SK-N-SH treated with all-trans-retinoic acid at 6 μM for 48 hours (cell line): ENCODE data around the gene GALNT13.

Source experiments
- ATAC-seq: fragments of 200-7000 bp; cut with Tn5 transposase; 3 replicates; pipeline ENCODE4 v1.9.1; 2020; ENCODE audit warnings: mild to moderate bottlenecking, moderate library complexity
- ARNTL ChIP-seq: fragments of 450-650 bp; formaldehyde crosslinking; IDR thresholded peaks from 2 replicates; pipeline ENCODE4 v1.5.0; 2020; ENCODE audit warnings: low read depth, mild to moderate bottlenecking, moderate library complexity, borderline replicate concordance
- CSDC2 ChIP-seq: fragments of 250-450 bp; sonication (Bioruptor Pico); IDR thresholded peaks from 2 replicates; pipeline ENCODE4 v1.5.0; 2020; ENCODE audit warnings: mild to moderate bottlenecking, moderate library complexity
- ESRRG ChIP-seq: fragments of 250-450 bp; sonication (Bioruptor Pico); IDR thresholded peaks from 2 replicates; pipeline ENCODE4 v1.6.1; 2021; ENCODE audit warnings: mild to moderate bottlenecking
- GLIS3 ChIP-seq: fragments of 250-450 bp; sonication (Bioruptor Pico); IDR thresholded peaks from 2 replicates; pipeline ENCODE4 v1.5.0; 2020; ENCODE audit warnings: mild to moderate bottlenecking, moderate library complexity
- ISL1 ChIP-seq: fragments of 250-450 bp; sonication (Bioruptor Pico); IDR thresholded peaks from 2 replicates; pipeline ENCODE4 v2.1.2; 2022; ENCODE audit warnings: mild to moderate bottlenecking, moderate library complexity
- OSR1 ChIP-seq: fragments of 250-450 bp; sonication (Bioruptor Pico); IDR thresholded peaks from 2 replicates; pipeline ENCODE4 v1.8.0; 2022; ENCODE audit warnings: moderate library complexity, mild to moderate bottlenecking, inconsistent platforms
- PPARA ChIP-seq: fragments of 250-450 bp; sonication (Bioruptor Pico); IDR thresholded peaks from 2 replicates; pipeline ENCODE4 v1.5.0; 2020; ENCODE audit warnings: mild to moderate bottlenecking, borderline replicate concordance
- RARB ChIP-seq: fragments of 250-450 bp; sonication (Bioruptor Pico); IDR thresholded peaks from 2 replicates; pipeline ENCODE4 v1.8.0; 2021; ENCODE audit warnings: mild to moderate bottlenecking, moderate library complexity
- TCF4 ChIP-seq: fragments of 250-450 bp; sonication (Bioruptor Pico); IDR thresholded peaks from 2 replicates; pipeline ENCODE4 v1.8.0; 2021; ENCODE audit warnings: mild to moderate bottlenecking, moderate library complexity, borderline replicate concordance
- TOX ChIP-seq: fragments of 250-450 bp; sonication (Bioruptor Pico); IDR thresholded peaks from 2 replicates; pipeline ENCODE4 v1.8.0; 2021; ENCODE audit warnings: mild to moderate bottlenecking, moderate library complexity, borderline replicate concordance
- ZC3H10 ChIP-seq: fragments of 250-450 bp; sonication (Bioruptor Pico); IDR thresholded peaks from 2 replicates; pipeline ENCODE4 v1.5.1; 2021; ENCODE audit warnings: mild to moderate bottlenecking, moderate library complexity
- ZFP3 ChIP-seq: fragments of 250-450 bp; sonication (Bioruptor Pico); IDR thresholded peaks from 2 replicates; pipeline ENCODE4 v1.5.0; 2020; ENCODE audit warnings: mild to moderate bottlenecking, moderate library complexity
- ZFP30 ChIP-seq: fragments of 450-650 bp; formaldehyde crosslinking; IDR thresholded peaks from 2 replicates; pipeline ENCODE4 v1.5.0; 2022; ENCODE audit warnings: mild to moderate bottlenecking, moderate library complexity
- ZNF565 ChIP-seq: fragments of 450-650 bp; formaldehyde crosslinking; conservative IDR thresholded peaks from 2 replicates; pipeline ENCODE4 v1.5.0; 2020; ENCODE audit warnings: low read depth, mild to moderate bottlenecking, moderate library complexity
- ZNF70 ChIP-seq: fragments of 450-650 bp; formaldehyde crosslinking; IDR thresholded peaks from 2 replicates; pipeline ENCODE4 v1.5.0; 2020; ENCODE audit warnings: mild to moderate bottlenecking, moderate library complexity
- ZNF8 ChIP-seq: fragments of 450-650 bp; formaldehyde crosslinking; IDR thresholded peaks from 2 replicates; pipeline ENCODE4 v1.5.0; 2020; ENCODE audit warnings: mild to moderate bottlenecking, moderate library complexity
- TF ChIP-seq, protein P1 (sequence below): fragments of 250-450 bp; sonication (Bioruptor Pico); IDR thresholded peaks from 2 replicates; pipeline ENCODE4 v1.5.0; 2020; ENCODE audit warnings: mild to moderate bottlenecking, moderate library complexity
- TF ChIP-seq, protein P2 (sequence below): fragments of 250-450 bp; sonication (Bioruptor Pico); IDR thresholded peaks from 2 replicates; pipeline ENCODE4 v1.8.0; 2021; ENCODE audit warnings: low read depth, mild to moderate bottlenecking, moderate library complexity, borderline replicate concordance
- TF ChIP-seq, protein P3 (sequence below): fragments of 250-450 bp; sonication (Bioruptor Pico); IDR thresholded peaks from 2 replicates; pipeline ENCODE4 v1.5.1; 2021; ENCODE audit warnings: mild to moderate bottlenecking, moderate library complexity
- TF ChIP-seq, protein P4 (sequence below): fragments of 250-450 bp; sonication (Bioruptor Pico); IDR thresholded peaks from 2 replicates; pipeline ENCODE4 v1.5.1; 2020; ENCODE audit warnings: low read depth, mild to moderate bottlenecking, moderate library complexity
- TF ChIP-seq, protein P5 (sequence below): fragments of 250-450 bp; sonication (Bioruptor Pico); IDR thresholded peaks from 2 replicates; pipeline ENCODE4 v1.8.0; 2020; ENCODE audit warnings: mild to moderate bottlenecking, moderate library complexity, borderline replicate concordance

The GALNT13 gene

DNA sequence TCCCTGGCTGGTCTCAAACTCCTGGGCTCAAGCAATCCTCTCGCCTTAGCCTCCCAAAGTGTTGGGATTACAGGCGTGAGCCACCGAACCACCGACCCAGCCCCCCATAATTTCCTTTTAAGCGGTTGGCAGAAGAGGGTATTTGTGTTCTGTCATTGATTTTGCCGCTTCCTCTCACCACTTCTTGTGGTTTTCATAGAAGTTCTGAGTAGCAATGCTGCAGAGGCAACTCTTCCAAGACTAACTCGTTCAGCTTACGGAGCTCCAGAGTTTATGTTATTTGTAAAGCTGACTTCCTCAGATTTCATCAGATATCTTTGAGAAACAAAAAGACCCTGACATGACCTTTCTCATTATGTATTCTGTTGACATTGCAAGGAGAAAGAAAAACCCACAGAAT, 565.4 kb downstream of the GALNT13 start:
- TF ChIP-seq PPARA (CRISPR knock-in tag), result no peak
- no peak for TF ChIP-seq ZNF8 (CRISPR knock-in tag)
- TF ChIP-seq, protein P1, sequence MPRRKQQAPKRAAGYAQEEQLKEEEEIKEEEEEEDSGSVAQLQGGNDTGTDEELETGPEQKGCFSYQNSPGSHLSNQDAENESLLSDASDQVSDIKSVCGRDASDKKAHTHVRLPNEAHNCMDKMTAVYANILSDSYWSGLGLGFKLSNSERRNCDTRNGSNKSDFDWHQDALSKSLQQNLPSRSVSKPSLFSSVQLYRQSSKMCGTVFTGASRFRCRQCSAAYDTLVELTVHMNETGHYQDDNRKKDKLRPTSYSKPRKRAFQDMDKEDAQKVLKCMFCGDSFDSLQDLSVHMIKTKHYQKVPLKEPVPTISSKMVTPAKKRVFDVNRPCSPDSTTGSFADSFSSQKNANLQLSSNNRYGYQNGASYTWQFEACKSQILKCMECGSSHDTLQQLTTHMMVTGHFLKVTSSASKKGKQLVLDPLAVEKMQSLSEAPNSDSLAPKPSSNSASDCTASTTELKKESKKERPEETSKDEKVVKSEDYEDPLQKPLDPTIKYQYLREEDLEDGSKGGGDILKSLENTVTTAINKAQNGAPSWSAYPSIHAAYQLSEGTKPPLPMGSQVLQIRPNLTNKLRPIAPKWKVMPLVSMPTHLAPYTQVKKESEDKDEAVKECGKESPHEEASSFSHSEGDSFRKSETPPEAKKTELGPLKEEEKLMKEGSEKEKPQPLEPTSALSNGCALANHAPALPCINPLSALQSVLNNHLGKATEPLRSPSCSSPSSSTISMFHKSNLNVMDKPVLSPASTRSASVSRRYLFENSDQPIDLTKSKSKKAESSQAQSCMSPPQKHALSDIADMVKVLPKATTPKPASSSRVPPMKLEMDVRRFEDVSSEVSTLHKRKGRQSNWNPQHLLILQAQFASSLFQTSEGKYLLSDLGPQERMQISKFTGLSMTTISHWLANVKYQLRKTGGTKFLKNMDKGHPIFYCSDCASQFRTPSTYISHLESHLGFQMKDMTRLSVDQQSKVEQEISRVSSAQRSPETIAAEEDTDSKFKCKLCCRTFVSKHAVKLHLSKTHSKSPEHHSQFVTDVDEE (CRISPR knock-in tag), result no peak
- TF ChIP-seq ISL1, result no peak
- TF ChIP-seq ZC3H10 (CRISPR knock-in tag), result no peak
- TF ChIP-seq ZFP3 (CRISPR knock-in tag), result no peak
- no peak for TF ChIP-seq GLIS3 (CRISPR knock-in tag)
- TF ChIP-seq ESRRG (CRISPR knock-in tag), result no peak
- TF ChIP-seq, protein P2, sequence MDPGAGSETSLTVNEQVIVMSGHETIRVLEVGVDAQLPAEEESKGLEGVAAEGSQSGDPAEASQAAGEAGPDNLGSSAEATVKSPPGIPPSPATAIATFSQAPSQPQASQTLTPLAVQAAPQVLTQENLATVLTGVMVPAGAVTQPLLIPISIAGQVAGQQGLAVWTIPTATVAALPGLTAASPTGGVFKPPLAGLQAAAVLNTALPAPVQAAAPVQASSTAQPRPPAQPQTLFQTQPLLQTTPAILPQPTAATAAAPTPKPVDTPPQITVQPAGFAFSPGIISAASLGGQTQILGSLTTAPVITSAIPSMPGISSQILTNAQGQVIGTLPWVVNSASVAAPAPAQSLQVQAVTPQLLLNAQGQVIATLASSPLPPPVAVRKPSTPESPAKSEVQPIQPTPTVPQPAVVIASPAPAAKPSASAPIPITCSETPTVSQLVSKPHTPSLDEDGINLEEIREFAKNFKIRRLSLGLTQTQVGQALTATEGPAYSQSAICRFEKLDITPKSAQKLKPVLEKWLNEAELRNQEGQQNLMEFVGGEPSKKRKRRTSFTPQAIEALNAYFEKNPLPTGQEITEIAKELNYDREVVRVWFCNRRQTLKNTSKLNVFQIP, result no peak
- no peak for TF ChIP-seq RARB (CRISPR knock-in tag)
- TF ChIP-seq, protein P3, sequence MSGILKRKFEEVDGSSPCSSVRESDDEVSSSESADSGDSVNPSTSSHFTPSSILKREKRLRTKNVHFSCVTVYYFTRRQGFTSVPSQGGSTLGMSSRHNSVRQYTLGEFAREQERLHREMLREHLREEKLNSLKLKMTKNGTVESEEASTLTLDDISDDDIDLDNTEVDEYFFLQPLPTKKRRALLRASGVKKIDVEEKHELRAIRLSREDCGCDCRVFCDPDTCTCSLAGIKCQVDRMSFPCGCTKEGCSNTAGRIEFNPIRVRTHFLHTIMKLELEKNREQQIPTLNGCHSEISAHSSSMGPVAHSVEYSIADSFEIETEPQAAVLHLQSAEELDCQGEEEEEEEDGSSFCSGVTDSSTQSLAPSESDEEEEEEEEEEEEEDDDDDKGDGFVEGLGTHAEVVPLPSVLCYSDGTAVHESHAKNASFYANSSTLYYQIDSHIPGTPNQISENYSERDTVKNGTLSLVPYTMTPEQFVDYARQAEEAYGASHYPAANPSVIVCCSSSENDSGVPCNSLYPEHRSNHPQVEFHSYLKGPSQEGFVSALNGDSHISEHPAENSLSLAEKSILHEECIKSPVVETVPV (CRISPR knock-in tag), result no peak
- no peak for TF ChIP-seq ZNF565 (CRISPR knock-in tag)
- ATAC-seq, result no peak

DNA sequence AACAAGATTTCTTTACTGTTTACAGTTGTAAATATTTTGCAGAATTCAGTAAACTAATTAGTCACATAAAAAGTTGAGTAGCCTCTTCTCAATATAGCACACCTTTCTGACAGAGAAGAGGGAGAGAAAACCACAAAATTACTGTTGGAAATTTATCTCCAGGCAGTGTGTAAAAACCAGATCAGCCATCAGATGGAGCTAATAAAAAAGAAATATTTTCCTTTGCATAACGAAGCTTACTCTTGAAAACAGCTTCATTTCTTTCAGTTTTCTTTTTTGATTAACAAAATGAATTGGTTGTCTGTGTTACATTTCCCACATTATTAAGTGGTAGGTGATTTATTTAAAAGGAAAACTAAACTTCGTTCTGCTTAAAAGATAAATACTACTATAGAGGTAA, 567.4 kb downstream of the GALNT13 start:
- no peak for ATAC-seq

DNA sequence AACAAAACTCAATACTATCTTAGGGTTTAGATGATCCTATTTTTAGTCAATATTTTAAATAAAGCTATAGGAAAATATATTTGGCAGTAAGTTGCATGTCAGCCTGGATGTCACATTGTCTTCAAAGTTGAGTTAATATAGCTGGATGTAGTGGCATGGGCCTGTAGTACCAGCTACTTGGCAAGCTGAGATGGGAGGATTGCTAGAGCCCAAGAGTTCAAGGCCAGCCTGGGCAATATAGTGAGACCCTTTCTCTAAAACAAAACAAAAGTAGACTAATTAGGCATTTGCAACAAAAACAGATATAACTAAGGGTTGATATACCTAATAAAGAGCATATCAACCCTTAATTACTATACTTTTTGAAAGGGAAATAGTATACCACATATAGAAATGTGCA, 572.2 kb downstream of the GALNT13 start:
- ATAC-seq, result no peak
- TF ChIP-seq ZNF8 (CRISPR knock-in tag), result no peak

More for the DNA sequence above, 567.4 kb downstream of the GALNT13 start:
- TF ChIP-seq ZNF8 (CRISPR knock-in tag) (no peak), ZC3H10 (CRISPR knock-in tag) (no peak), TOX (CRISPR knock-in tag) (no peak), PPARA (CRISPR knock-in tag) (no peak), ZFP30 (CRISPR knock-in tag) (no peak), ISL1 (no peak), CSDC2 (CRISPR knock-in tag) (no peak)
- TF ChIP-seq, protein P3 (CRISPR knock-in tag), result no peak
- TF ChIP-seq, protein P4, sequence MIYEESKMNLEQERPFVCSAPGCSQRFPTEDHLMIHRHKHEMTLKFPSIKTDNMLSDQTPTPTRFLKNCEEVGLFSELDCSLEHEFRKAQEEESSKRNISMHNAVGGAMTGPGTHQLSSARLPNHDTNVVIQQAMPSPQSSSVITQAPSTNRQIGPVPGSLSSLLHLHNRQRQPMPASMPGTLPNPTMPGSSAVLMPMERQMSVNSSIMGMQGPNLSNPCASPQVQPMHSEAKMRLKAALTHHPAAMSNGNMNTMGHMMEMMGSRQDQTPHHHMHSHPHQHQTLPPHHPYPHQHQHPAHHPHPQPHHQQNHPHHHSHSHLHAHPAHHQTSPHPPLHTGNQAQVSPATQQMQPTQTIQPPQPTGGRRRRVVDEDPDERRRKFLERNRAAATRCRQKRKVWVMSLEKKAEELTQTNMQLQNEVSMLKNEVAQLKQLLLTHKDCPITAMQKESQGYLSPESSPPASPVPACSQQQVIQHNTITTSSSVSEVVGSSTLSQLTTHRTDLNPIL (CRISPR knock-in tag), result no peak
- TF ChIP-seq, all 23 proteins: peak for 0

DNA sequence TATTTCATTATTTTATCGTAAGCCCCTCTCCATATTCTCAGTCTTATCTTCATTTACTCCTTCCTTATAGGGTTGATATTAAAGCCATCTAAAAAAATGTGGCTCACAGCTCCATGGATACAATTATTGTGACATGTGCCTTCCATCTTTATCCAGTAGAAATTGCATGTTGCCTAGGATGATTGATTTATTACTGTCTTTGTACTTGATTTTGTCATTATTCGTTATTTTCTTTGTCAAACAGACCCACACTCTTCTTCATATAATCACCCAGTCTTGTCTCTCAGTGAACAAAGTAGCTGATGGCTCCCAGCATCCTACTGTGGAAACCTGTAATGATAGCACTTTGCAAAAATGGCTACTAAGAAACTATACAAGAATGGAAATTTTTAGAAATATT, 574.6 kb downstream of the GALNT13 start:
- no peak for ATAC-seq
- TF ChIP-seq OSR1 (no peak), ISL1 (no peak), ZNF70 (CRISPR knock-in tag) (no peak), GLIS3 (CRISPR knock-in tag) (no peak), PPARA (CRISPR knock-in tag) (no peak), CSDC2 (CRISPR knock-in tag) (no peak), RARB (CRISPR knock-in tag) (no peak), TCF4 (CRISPR knock-in tag) (no peak), ESRRG (CRISPR knock-in tag) (no peak), TOX (CRISPR knock-in tag) (no peak), ZFP3 (CRISPR knock-in tag) (no peak), ARNTL (CRISPR knock-in tag) (no peak), ZFP30 (CRISPR knock-in tag) (no peak), ZNF8 (CRISPR knock-in tag) (no peak)
- TF ChIP-seq, protein P5, sequence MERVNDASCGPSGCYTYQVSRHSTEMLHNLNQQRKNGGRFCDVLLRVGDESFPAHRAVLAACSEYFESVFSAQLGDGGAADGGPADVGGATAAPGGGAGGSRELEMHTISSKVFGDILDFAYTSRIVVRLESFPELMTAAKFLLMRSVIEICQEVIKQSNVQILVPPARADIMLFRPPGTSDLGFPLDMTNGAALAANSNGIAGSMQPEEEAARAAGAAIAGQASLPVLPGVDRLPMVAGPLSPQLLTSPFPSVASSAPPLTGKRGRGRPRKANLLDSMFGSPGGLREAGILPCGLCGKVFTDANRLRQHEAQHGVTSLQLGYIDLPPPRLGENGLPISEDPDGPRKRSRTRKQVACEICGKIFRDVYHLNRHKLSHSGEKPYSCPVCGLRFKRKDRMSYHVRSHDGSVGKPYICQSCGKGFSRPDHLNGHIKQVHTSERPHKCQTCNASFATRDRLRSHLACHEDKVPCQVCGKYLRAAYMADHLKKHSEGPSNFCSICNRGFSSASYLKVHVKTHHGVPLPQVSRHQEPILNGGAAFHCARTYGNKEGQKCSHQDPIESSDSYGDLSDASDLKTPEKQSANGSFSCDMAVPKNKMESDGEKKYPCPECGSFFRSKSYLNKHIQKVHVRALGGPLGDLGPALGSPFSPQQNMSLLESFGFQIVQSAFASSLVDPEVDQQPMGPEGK, result no peak
- TF ChIP-seq, protein P3 (CRISPR knock-in tag), result no peak
- TF ChIP-seq, protein P2, result no peak
- TF ChIP-seq, all 23 proteins: peak for 0
